ENCODE data around the gene AMPD3.

Gene AMPD3

DNA sequence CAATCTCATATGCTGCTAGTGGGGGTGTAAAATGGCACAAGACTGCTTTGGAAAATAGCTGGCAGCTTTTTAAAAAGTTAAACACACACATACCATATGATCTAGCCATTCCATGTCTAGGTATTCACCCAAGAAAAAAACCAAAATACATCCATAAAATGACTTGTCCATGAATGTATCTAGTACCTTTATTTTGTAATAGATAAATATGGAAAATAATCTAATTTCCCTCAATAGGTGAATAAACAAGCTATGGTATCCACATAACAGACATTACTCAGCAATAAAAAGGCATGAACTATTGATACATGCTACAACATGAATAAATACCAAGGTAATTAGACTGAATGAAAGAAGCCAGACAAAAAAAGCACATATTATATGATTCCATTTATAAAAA is 63.1 kb downstream of the AMPD3 start:
- Histone ChIP-seq H3K9ac (ENCODE audit: low read length) (no peak overlapping the region), H3K36me3 (ENCODE audit: control insufficient read depth in 1 of 2, insufficient read depth in 2 of 2, low read depth in 1 of 2, low read length in 2 of 2) (peaks cover 8 to 85% of the 10 kb centered on the region in 2 experiments), H3K18ac (ENCODE audit: low read depth in 1 of 2, low read length in 2 of 2) (no peak overlapping the region), H4K91ac (ENCODE audit: low read length) (no peak overlapping the region), H4K8ac (ENCODE audit: low read length) (no peak overlapping the region), H2BK120ac (ENCODE audit: low read depth, low read length) (no peak overlapping the region), H2AK5ac (ENCODE audit: low read length, severe bottlenecking) (no peak overlapping the region), H3K27ac (ENCODE audit: low read length, poor library complexity, severe bottlenecking) (no peak overlapping the region), H3K23ac (ENCODE audit: low read length in 2 of 2) (no peak overlapping the region), H3K4me2 (ENCODE audit: low read length, poor library complexity, severe bottlenecking) (no peak overlapping the region), H3K9me3 (ENCODE audit: control insufficient read depth, low read length) (no peaks in the 10 kb centered on the region), H3K4me1 (ENCODE audit: control insufficient read depth, insufficient read depth, low read depth, low read length) (no peaks in the 10 kb centered on the region), H3K14ac (ENCODE audit: low read length in 2 of 2) (no peak overlapping the region), H3K79me1 (replicated peaks; ENCODE audit: low read length, poor library complexity, severe bottlenecking) (peaks cover 4% of the 10 kb centered on the region), H3K4ac (ENCODE audit: low read depth in 1 of 2, low read length in 2 of 2) (no peak overlapping the region), H2AFZ (ENCODE audit: low read depth, low read length) (no peak overlapping the region), H2BK5ac (ENCODE audit: low read depth, low read length, poor library complexity, severe bottlenecking) (no peak overlapping the region), H3K27me3 (ENCODE audit: control insufficient read depth in 1 of 2, insufficient read depth in 1 of 2, low read length in 2 of 2) (no peaks in the 10 kb centered on the region), H2BK12ac (ENCODE audit: low read length in 2 of 2) (no peak overlapping the region), H3K4me3 (ENCODE audit: insufficient read depth in 1 of 2, low read depth in 1 of 2, low read length in 2 of 2) (no peak overlapping the region), H2BK15ac (ENCODE audit: low read depth, poor library complexity, severe bottlenecking) (no peak overlapping the region)
- DNase-seq: no peak

DNA sequence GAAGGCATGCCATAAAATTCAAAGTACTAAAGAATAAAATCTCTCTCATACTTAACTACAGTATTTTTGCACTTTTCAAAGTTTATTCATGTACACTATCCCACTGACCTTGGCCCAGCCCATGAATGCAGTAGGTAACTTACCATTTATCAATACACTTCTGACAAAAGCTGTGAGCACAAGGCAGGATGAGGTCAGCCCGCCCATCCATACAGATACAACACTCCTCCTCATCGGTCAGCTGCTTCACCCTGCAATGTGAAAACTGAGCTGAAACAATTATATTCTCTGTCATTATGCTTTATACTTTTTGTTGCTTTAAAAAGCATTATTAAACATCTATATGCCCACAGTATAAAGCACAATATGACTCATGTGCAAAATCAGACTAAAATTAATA is 63.8 kb downstream of the AMPD3 start:
- H3K18ac ChIP-seq (ENCODE audit: low read depth in 1 of 2, low read length in 2 of 2): no peak overlapping the region
- no peak overlapping the region for H4K8ac ChIP-seq (ENCODE audit: low read length)
- peaks cover 8 to 90% of the 10 kb centered on the region in 2 experiments for H3K36me3 ChIP-seq (ENCODE audit: control insufficient read depth in 1 of 2, insufficient read depth in 2 of 2, low read depth in 1 of 2, low read length in 2 of 2)
- 100% methylated on average over 2 of the region's 2 CpGs for WGBS
- H4K91ac ChIP-seq (ENCODE audit: low read length): no peak overlapping the region
- no peaks in the 10 kb centered on the region for H3K9me3 ChIP-seq (ENCODE audit: control insufficient read depth, low read length)
- H3K4me3 ChIP-seq (ENCODE audit: insufficient read depth in 1 of 2, low read depth in 1 of 2, low read length in 2 of 2): no peak overlapping the region
- H2AFZ ChIP-seq (ENCODE audit: low read depth, low read length): no peak overlapping the region
- H3K27ac ChIP-seq (ENCODE audit: low read length, poor library complexity, severe bottlenecking): no peak overlapping the region
- H3K14ac ChIP-seq (ENCODE audit: low read length in 2 of 2): no peak overlapping the region
- no peak overlapping the region for H2BK15ac ChIP-seq (ENCODE audit: low read depth, poor library complexity, severe bottlenecking)
- no peak overlapping the region for H2BK120ac ChIP-seq (ENCODE audit: low read depth, low read length)
- no peak overlapping the region for H3K4me2 ChIP-seq (ENCODE audit: low read length, poor library complexity, severe bottlenecking)
- H3K23ac ChIP-seq (ENCODE audit: low read length in 2 of 2): no peak overlapping the region
- H3K4me1 ChIP-seq (ENCODE audit: control insufficient read depth, insufficient read depth, low read depth, low read length): no peaks in the 10 kb centered on the region
- H2AK5ac ChIP-seq (ENCODE audit: low read length, severe bottlenecking): no peak overlapping the region
- H3K4ac ChIP-seq (ENCODE audit: low read depth in 1 of 2, low read length in 2 of 2): no peak overlapping the region
- no peaks in the 10 kb centered on the region for H3K27me3 ChIP-seq (ENCODE audit: control insufficient read depth in 1 of 2, insufficient read depth in 1 of 2, low read length in 2 of 2)
- H2BK12ac ChIP-seq (ENCODE audit: low read length in 2 of 2): no peak overlapping the region
- H3K9ac ChIP-seq (ENCODE audit: low read length): no peak overlapping the region
- no peak for DNase-seq
- H2BK5ac ChIP-seq (ENCODE audit: low read depth, low read length, poor library complexity, severe bottlenecking): no peak overlapping the region
- peaks cover 4% of the 10 kb centered on the region for H3K79me1 ChIP-seq (replicated peaks; ENCODE audit: low read length, poor library complexity, severe bottlenecking)

DNA sequence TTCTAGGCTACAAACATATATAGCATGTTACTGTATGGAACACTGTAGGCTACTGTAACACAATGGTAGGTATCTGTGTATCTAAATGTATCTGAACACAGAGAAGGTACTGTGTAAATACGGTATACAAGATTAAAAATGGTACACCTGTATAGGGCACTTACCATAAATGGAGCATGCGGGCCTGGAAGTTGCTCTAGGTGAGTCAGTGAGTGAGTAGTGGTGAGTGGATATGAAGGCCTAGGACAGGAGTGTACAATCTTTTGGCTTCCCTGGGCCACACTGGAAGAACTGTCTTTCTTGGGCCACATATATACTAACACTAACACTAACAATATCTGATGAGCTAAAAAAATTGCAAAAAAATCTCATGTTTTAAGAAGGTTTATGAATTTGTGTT is 64.6 kb downstream of the AMPD3 start:
- H3K36me3 ChIP-seq (ENCODE audit: control insufficient read depth in 1 of 2, insufficient read depth in 2 of 2, low read depth in 1 of 2, low read length in 2 of 2): peaks cover 8 to 88% of the 10 kb centered on the region in 2 experiments
- H2BK12ac ChIP-seq (ENCODE audit: low read length in 2 of 2): no peak overlapping the region
- no peaks in the 10 kb centered on the region for H3K4me1 ChIP-seq (ENCODE audit: control insufficient read depth, insufficient read depth, low read depth, low read length)
- H3K4ac ChIP-seq (ENCODE audit: low read depth in 1 of 2, low read length in 2 of 2): no peak overlapping the region
- H3K4me3 ChIP-seq (ENCODE audit: insufficient read depth in 1 of 2, low read depth in 1 of 2, low read length in 2 of 2): no peak overlapping the region
- no peak overlapping the region for H2AFZ ChIP-seq (ENCODE audit: low read depth, low read length)
- H3K79me1 ChIP-seq (replicated peaks; ENCODE audit: low read length, poor library complexity, severe bottlenecking): peaks cover 4% of the 10 kb centered on the region
- H4K91ac ChIP-seq (ENCODE audit: low read length): no peak overlapping the region
- H2BK120ac ChIP-seq (ENCODE audit: low read depth, low read length): no peak overlapping the region
- 100% methylated on average over 2 of the region's 2 CpGs for WGBS
- H3K27ac ChIP-seq (ENCODE audit: low read length, poor library complexity, severe bottlenecking): no peak overlapping the region
- DNase-seq: no peak
- no peak overlapping the region for H3K23ac ChIP-seq (ENCODE audit: low read length in 2 of 2)
- no peak overlapping the region for H3K18ac ChIP-seq (ENCODE audit: low read depth in 1 of 2, low read length in 2 of 2)
- H3K9ac ChIP-seq (ENCODE audit: low read length): no peak overlapping the region
- no peaks in the 10 kb centered on the region for H3K27me3 ChIP-seq (ENCODE audit: control insufficient read depth in 1 of 2, insufficient read depth in 1 of 2, low read length in 2 of 2)
- H3K9me3 ChIP-seq (ENCODE audit: control insufficient read depth, low read length): no peaks in the 10 kb centered on the region
- H4K8ac ChIP-seq (ENCODE audit: low read length): no peak overlapping the region
- H3K4me2 ChIP-seq (ENCODE audit: low read length, poor library complexity, severe bottlenecking): no peak overlapping the region
- no peak overlapping the region for H2BK15ac ChIP-seq (ENCODE audit: low read depth, poor library complexity, severe bottlenecking)
- no peak overlapping the region for H3K14ac ChIP-seq (ENCODE audit: low read length in 2 of 2)
- no peak overlapping the region for H2BK5ac ChIP-seq (ENCODE audit: low read depth, low read length, poor library complexity, severe bottlenecking)
- H2AK5ac ChIP-seq (ENCODE audit: low read length, severe bottlenecking): no peak overlapping the region

DNA sequence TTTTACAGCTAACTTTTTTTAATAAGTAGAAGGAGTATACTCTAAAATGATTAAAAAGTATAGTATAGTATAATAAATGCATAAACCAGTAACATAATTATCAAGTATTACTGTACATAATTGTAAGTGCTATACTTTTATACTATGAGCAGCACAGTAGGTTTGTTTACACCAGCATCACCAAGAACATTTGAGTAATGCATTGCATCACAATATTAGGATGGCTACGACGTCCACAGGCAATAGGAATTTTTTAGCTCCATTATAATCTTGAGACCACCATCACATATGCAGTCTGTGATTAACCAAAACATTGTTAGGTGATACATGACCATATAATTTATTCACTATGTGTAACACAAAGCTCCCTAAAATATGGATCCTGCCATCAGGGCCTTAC is 65.5 kb downstream of the AMPD3 start:
- H3K27me3 ChIP-seq (ENCODE audit: control insufficient read depth in 1 of 2, insufficient read depth in 1 of 2, low read length in 2 of 2): no peaks in the 10 kb centered on the region
- H3K4ac ChIP-seq (ENCODE audit: low read depth in 1 of 2, low read length in 2 of 2): no peak overlapping the region
- no peak overlapping the region for H2AFZ ChIP-seq (ENCODE audit: low read depth, low read length)
- H3K18ac ChIP-seq (ENCODE audit: low read depth in 1 of 2, low read length in 2 of 2): no peak overlapping the region
- H3K9me3 ChIP-seq (ENCODE audit: control insufficient read depth, low read length): no peaks in the 10 kb centered on the region
- DNase-seq: no peak
- H4K91ac ChIP-seq (ENCODE audit: low read length): no peak overlapping the region
- H3K79me1 ChIP-seq (replicated peaks; ENCODE audit: low read length, poor library complexity, severe bottlenecking): peaks cover 4% of the 10 kb centered on the region
- H3K9ac ChIP-seq (ENCODE audit: low read length): no peak overlapping the region
- peaks cover 8 to 88% of the 10 kb centered on the region in 2 experiments for H3K36me3 ChIP-seq (ENCODE audit: control insufficient read depth in 1 of 2, insufficient read depth in 2 of 2, low read depth in 1 of 2, low read length in 2 of 2)
- H3K4me3 ChIP-seq (ENCODE audit: insufficient read depth in 1 of 2, low read depth in 1 of 2, low read length in 2 of 2): no peak overlapping the region
- H2BK12ac ChIP-seq (ENCODE audit: low read length in 2 of 2): no peak overlapping the region
- no peak overlapping the region for H2BK5ac ChIP-seq (ENCODE audit: low read depth, low read length, poor library complexity, severe bottlenecking)
- H2BK120ac ChIP-seq (ENCODE audit: low read depth, low read length): no peak overlapping the region
- no peak overlapping the region for H3K27ac ChIP-seq (ENCODE audit: low read length, poor library complexity, severe bottlenecking)
- H4K8ac ChIP-seq (ENCODE audit: low read length): no peak overlapping the region
- H2AK5ac ChIP-seq (ENCODE audit: low read length, severe bottlenecking): no peak overlapping the region
- H3K23ac ChIP-seq (ENCODE audit: low read length in 2 of 2): no peak overlapping the region
- no peak overlapping the region for H2BK15ac ChIP-seq (ENCODE audit: low read depth, poor library complexity, severe bottlenecking)
- H3K4me1 ChIP-seq (ENCODE audit: control insufficient read depth, insufficient read depth, low read depth, low read length): no peaks in the 10 kb centered on the region
- H3K4me2 ChIP-seq (ENCODE audit: low read length, poor library complexity, severe bottlenecking): no peak overlapping the region
- no peak overlapping the region for H3K14ac ChIP-seq (ENCODE audit: low read length in 2 of 2)
- WGBS: 90% methylated on average over 2 of the region's 2 CpGs
